Epidermal melanocyte (primary cell): Measurements from ENCODE around the gene PLA2G4B.

Experiments used
- DNase-seq: peaks from one replicate; pipeline ENCODE4 v3.0.0; 2011; ENCODE audit warnings: low spot score; ENCODE audit not compliant: insufficient read length

The PLA2G4B gene

GRCh38 chr15:41885321-41885720, 46.7 kb downstream of the PLA2G4B start:
- DNase-seq = no peak

- no peak for DNase-seq
Measured at GRCh38 chr15:41885841-41886240, 47.2 kb downstream of the PLA2G4B start.

GRCh38 chr15:41886741-41887140, 48.1 kb downstream of the PLA2G4B start:
- DNase-seq = no peak

- DNase-seq = no peak
Measured at GRCh38 chr15:41887161-41887560, 48.5 kb downstream of the PLA2G4B start.

- DNase-seq = no peak
Measured at GRCh38 chr15:41887893-41888292, 49.2 kb downstream of the PLA2G4B start.

GRCh38 chr15:41888662-41889253, 50.1 kb downstream of the PLA2G4B start:
- DNase-seq = no peak

- no peak for DNase-seq
Measured at GRCh38 chr15:41890050-41890690, 51.5 kb downstream of the PLA2G4B start.

- DNase-seq = no peak
Measured at GRCh38 chr15:41891226-41891625, 52.6 kb downstream of the PLA2G4B start.

GRCh38 chr15:41891946-41892345, 53.3 kb downstream of the PLA2G4B start:
- no peak for DNase-seq

- DNase-seq = no peak
Measured at GRCh38 chr15:41892621-41893421, 54.2 kb downstream of the PLA2G4B start.

GRCh38 chr15:41893422-41894250, 55.0 kb downstream of the PLA2G4B start, which contains the start of gene SPTBN5:
Gene SPTBN5, minus strand, starts transcription at chr15:41894053. Its CDS starts 556 bp downstream, at chr15:41893497.
- DNase-seq = no peak

- DNase-seq = no peak
Measured at GRCh38 chr15:41894251-41894790, 55.7 kb downstream of the PLA2G4B start.

- DNase-seq = peak; percentile 63
Measured at GRCh38 chr15:41894791-41895463, 56.3 kb downstream of the PLA2G4B start.

- DNase-seq = no peak
Measured at GRCh38 chr15:41895491-41895890, 56.8 kb downstream of the PLA2G4B start.

GRCh38 chr15:41895957-41896356, 57.3 kb downstream of the PLA2G4B start:
- DNase-seq = no peak

GRCh38 chr15:41896566-41896965, 57.9 kb downstream of the PLA2G4B start:
- DNase-seq = no peak

- no peak for DNase-seq
Measured at GRCh38 chr15:41897363-41897799, 58.7 kb downstream of the PLA2G4B start.
